Measurements from ENCODE around the gene NTNG2. TPM values are rescaled to one million over a fixed set of nuclear protein-coding genes. Genes with fewer than 3 reads are reported as not detected.

The NTNG2 gene
- total RNA-seq, 1 experiment from 2014 or later, result not detected

GRCh38 chr9:132194508-132194907 is 32.6 kb downstream of the NTNG2 start:
- intact Hi-C loops (cut with micrococcal nuclease), result no loop called here

GRCh38 chr9:132197315-132197714 is 35.5 kb downstream of the NTNG2 start:
- intact Hi-C loops (cut with micrococcal nuclease), result no loop called here
- no peak for TF ChIP-seq CTCF (IDR thresholded peaks at IDR 0.05; ENCODE audit: unreplicated experiment)
- Mint-ChIP-seq H3K27me3 (ENCODE audit: insufficient read depth, unreplicated experiment) (peaks cover 45% of the 10 kb centered on the region), H3K4me1 (ENCODE audit: insufficient read depth, unreplicated experiment) (no peaks in the 10 kb centered on the region), H3K4me3 (ENCODE audit: unreplicated experiment) (no peak overlapping the region), H3K9me3 (ENCODE audit: unreplicated experiment) (no peaks in the 10 kb centered on the region), H3K36me3 (ENCODE audit: insufficient read depth, unreplicated experiment) (no peaks in the 10 kb centered on the region), H3K27ac (ENCODE audit: low read depth, unreplicated experiment) (no peak overlapping the region)
- POLR2A ChIA-PET, result no interaction called here
- CTCF ChIA-PET, result interaction anchor here (1.0 to 1.1 kb wide), 2 partner anchors 27 to 53 kb away, joined by 3 read pairs; no protein-coding TSS in a partner anchor
- no TSS peak for BruUV-seq (replicated peaks)
- DNase-seq (ENCODE audit: unreplicated experiment), result no peak

More at GRCh38 chr9:132194508-132194907, 32.6 kb downstream of the NTNG2 start:
- no peak overlapping the region for H3K4me3 Mint-ChIP-seq (ENCODE audit: unreplicated experiment)
- no peak overlapping the region for H3K27ac Mint-ChIP-seq (ENCODE audit: low read depth, unreplicated experiment)
- H3K4me1 Mint-ChIP-seq (ENCODE audit: insufficient read depth, unreplicated experiment), result no peaks in the 10 kb centered on the region
- no peaks in the 10 kb centered on the region for H3K36me3 Mint-ChIP-seq (ENCODE audit: insufficient read depth, unreplicated experiment)
- POLR2A ChIA-PET, result no interaction called here
- no peaks in the 10 kb centered on the region for H3K9me3 Mint-ChIP-seq (ENCODE audit: unreplicated experiment)
- CTCF ChIA-PET, result no interaction called here
- peaks cover 34% of the 10 kb centered on the region for H3K27me3 Mint-ChIP-seq (ENCODE audit: insufficient read depth, unreplicated experiment)
- no peak for TF ChIP-seq CTCF (IDR thresholded peaks at IDR 0.05; ENCODE audit: unreplicated experiment)
- BruUV-seq (replicated peaks), result no TSS peak
- no peak for DNase-seq (ENCODE audit: unreplicated experiment)

GRCh38 chr9:132197856-132198550 is 36.1 kb downstream of the NTNG2 start:
- intact Hi-C loops (cut with micrococcal nuclease), result no loop called here
- DNase-seq (ENCODE audit: unreplicated experiment), result no peak
- no peak for TF ChIP-seq CTCF (IDR thresholded peaks at IDR 0.05; ENCODE audit: unreplicated experiment)
- ChIA-PET POLR2A (no interaction called here), CTCF (no interaction called here)
- no peaks in the 10 kb centered on the region for H3K4me1 Mint-ChIP-seq (ENCODE audit: insufficient read depth, unreplicated experiment)
- H3K36me3 Mint-ChIP-seq (ENCODE audit: insufficient read depth, unreplicated experiment), result no peaks in the 10 kb centered on the region
- BruUV-seq (replicated peaks), result no TSS peak
- no peak overlapping the region for H3K27ac Mint-ChIP-seq (ENCODE audit: low read depth, unreplicated experiment)
- peaks cover 45% of the 10 kb centered on the region for H3K27me3 Mint-ChIP-seq (ENCODE audit: insufficient read depth, unreplicated experiment)
- H3K9me3 Mint-ChIP-seq (ENCODE audit: unreplicated experiment), result no peaks in the 10 kb centered on the region
- no peak overlapping the region for H3K4me3 Mint-ChIP-seq (ENCODE audit: unreplicated experiment)

- intact Hi-C loops (cut with micrococcal nuclease), result no loop called here
- no peak for DNase-seq (ENCODE audit: unreplicated experiment)
- no peaks in the 10 kb centered on the region for H3K9me3 Mint-ChIP-seq (ENCODE audit: unreplicated experiment)
- H3K27me3 Mint-ChIP-seq (ENCODE audit: insufficient read depth, unreplicated experiment), result peaks cover 48% of the 10 kb centered on the region
- BruUV-seq (replicated peaks), result no TSS peak
- H3K36me3 Mint-ChIP-seq (ENCODE audit: insufficient read depth, unreplicated experiment), result no peaks in the 10 kb centered on the region
- ChIA-PET POLR2A (no interaction called here), CTCF (no interaction called here)
- no peak overlapping the region for H3K27ac Mint-ChIP-seq (ENCODE audit: low read depth, unreplicated experiment)
- no peaks in the 10 kb centered on the region for H3K4me1 Mint-ChIP-seq (ENCODE audit: insufficient read depth, unreplicated experiment)
- TF ChIP-seq CTCF (IDR thresholded peaks at IDR 0.05; ENCODE audit: unreplicated experiment), result no peak
- H3K4me3 Mint-ChIP-seq (ENCODE audit: unreplicated experiment), result no peak overlapping the region
Observed at GRCh38 chr9:132199056-132199455, 37.2 kb downstream of the NTNG2 start.
